WTC11 (cell line): ENCODE data around the gene NXT1. TPM values are rescaled to one million over a fixed set of nuclear protein-coding genes. Genes with fewer than 3 reads are reported as not detected.

Source experiments
- ATAC-seq: fragments of 200-7000 bp; cut with Tn5 transposase; 2 replicates; pipeline ENCODE4 v1.10.0; 2021; ENCODE audit warnings: mild to moderate bottlenecking, moderate library complexity
- CTCF ChIA-PET: fragments of 300-600 bp; sonication (Branson Sonifier 250); formaldehyde crosslinking; loops from one replicate; lab custom pipeline; 2021; ENCODE audit warnings: antibody characterized with exemption; lab: Charles Lee
- POLR2A ChIA-PET: fragments of 350-600 bp; sonication (Branson Sonifier 250); formaldehyde crosslinking; loops from one replicate; lab custom pipeline; 2021; ENCODE audit warnings: antibody characterized with exemption; lab: Charles Lee
- DNase-seq: peaks from one replicate; pipeline ENCODE4 v3.0.0; 2021; ENCODE audit warnings: low spot score
- H3K27ac Mint-ChIP-seq: 2 replicates; pipeline ENCODE4 v1.8.0; 2021; ENCODE audit warnings: mixed read lengths
- H3K27me3 Mint-ChIP-seq: 2 replicates; pipeline ENCODE4 v1.8.0; 2021; ENCODE audit warnings: low read depth, mild to moderate bottlenecking, moderate library complexity, mixed read lengths
- H3K36me3 Mint-ChIP-seq: 2 replicates; pipeline ENCODE4 v1.8.0; 2021; ENCODE audit warnings: mixed read lengths
- H3K4me1 Mint-ChIP-seq: 2 replicates; pipeline ENCODE4 v1.8.0; 2022; ENCODE audit warnings: mixed read lengths
- H3K4me3 Mint-ChIP-seq: 2 replicates; pipeline ENCODE4 v1.8.0; 2021; ENCODE audit warnings: mild to moderate bottlenecking, moderate library complexity, mixed read lengths
- H3K9me3 Mint-ChIP-seq: 2 replicates; pipeline ENCODE4 v1.8.0; 2021; ENCODE audit warnings: mixed read lengths
- ATF1 ChIP-seq: sonication (generic); formaldehyde crosslinking; IDR thresholded peaks from 2 replicates; pipeline ENCODE4 v1.8.1; 2023; ENCODE audit warnings: mild to moderate bottlenecking, moderate library complexity, missing genetic modification reagents
- EMX1 ChIP-seq: fragments of 250-450 bp; sonication (Bioruptor Pico); IDR thresholded peaks from 2 replicates; pipeline ENCODE4 v1.8.0; 2021; ENCODE audit warnings: mild to moderate bottlenecking
- MYBL2 ChIP-seq: sonication (generic); formaldehyde crosslinking; IDR thresholded peaks from 2 replicates; pipeline ENCODE4 v1.8.1; 2023; ENCODE audit warnings: mild to moderate bottlenecking, moderate library complexity, missing genetic modification reagents
- NFE2L1 ChIP-seq: sonication (generic); formaldehyde crosslinking; IDR thresholded peaks from 2 replicates; pipeline ENCODE4 v1.8.1; 2023; ENCODE audit warnings: missing genetic modification reagents
- NFYB ChIP-seq: sonication (generic); formaldehyde crosslinking; conservative IDR thresholded peaks from 2 replicates; pipeline ENCODE4 v1.8.0; 2022; ENCODE audit warnings: low read depth, missing genetic modification reagents
- NR2C2 ChIP-seq: sonication (generic); formaldehyde crosslinking; IDR thresholded peaks from 2 replicates; pipeline ENCODE4 v1.8.0; 2022; ENCODE audit warnings: mild to moderate bottlenecking, missing genetic modification reagents
- SOX15 ChIP-seq: fragments of 250-450 bp; sonication (Bioruptor Pico); IDR thresholded peaks from 2 replicates; pipeline ENCODE4 v1.9.0; 2021; ENCODE audit warnings: mild to moderate bottlenecking
- TEAD4 ChIP-seq: sonication (generic); formaldehyde crosslinking; IDR thresholded peaks from 2 replicates; pipeline ENCODE4 v1.8.0; 2022; ENCODE audit warnings: mild to moderate bottlenecking, missing genetic modification reagents
- ZNF121 ChIP-seq: sonication (generic); formaldehyde crosslinking; IDR thresholded peaks from 2 replicates; pipeline ENCODE4 v1.8.0; 2023; ENCODE audit warnings: missing genetic modification reagents
- ZNF232 ChIP-seq: sonication (generic); formaldehyde crosslinking; IDR thresholded peaks from 2 replicates; pipeline ENCODE4 v1.8.0; 2022; ENCODE audit warnings: mild to moderate bottlenecking, missing genetic modification reagents
- ZNF317 ChIP-seq: sonication (generic); formaldehyde crosslinking; IDR thresholded peaks from 2 replicates; pipeline ENCODE4 v1.8.1; 2023; ENCODE audit warnings: low read depth, mild to moderate bottlenecking, moderate library complexity, missing genetic modification reagents, borderline replicate concordance
- ZNF671 ChIP-seq: fragments of 250-450 bp; sonication (Bioruptor Pico); IDR thresholded peaks from 2 replicates; pipeline ENCODE4 v1.8.0; 2021; ENCODE audit warnings: mild to moderate bottlenecking
- total RNA-seq: library from RNA; stranded (reverse); gene quantifications from 3 replicates; pipeline ENCODE4 v1.2.3, GENCODE V29; 2021
- TF ChIP-seq, protein P1 (sequence below): sonication (generic); formaldehyde crosslinking; IDR thresholded peaks from 2 replicates; pipeline ENCODE4 v1.8.0; 2022; ENCODE audit warnings: mild to moderate bottlenecking, missing genetic modification reagents
- TF ChIP-seq, protein P2 (sequence below): sonication (generic); formaldehyde crosslinking; conservative IDR thresholded peaks from 2 replicates; pipeline ENCODE4 v1.8.1; 2023; ENCODE audit warnings: mild to moderate bottlenecking, low read depth, missing genetic modification reagents, moderate library complexity
- TF ChIP-seq, protein P3 (sequence below): sonication (generic); formaldehyde crosslinking; conservative IDR thresholded peaks from 2 replicates; pipeline ENCODE4 v1.8.1; 2022; ENCODE audit warnings: mild to moderate bottlenecking, missing genetic modification reagents
- TF ChIP-seq, protein P4 (sequence below): sonication (generic); formaldehyde crosslinking; IDR thresholded peaks from 2 replicates; pipeline ENCODE4 v1.8.0; 2022; ENCODE audit warnings: mild to moderate bottlenecking, missing genetic modification reagents
- TF ChIP-seq, protein P5 (sequence below): sonication (generic); formaldehyde crosslinking; IDR thresholded peaks from 2 replicates; pipeline ENCODE4 v1.8.0; 2023; ENCODE audit warnings: missing genetic modification reagents
- TF ChIP-seq, protein P6 (sequence below): fragments of 250-450 bp; sonication (Bioruptor Pico); IDR thresholded peaks from 2 replicates; pipeline ENCODE4 v1.9.0; 2021; ENCODE audit warnings: mild to moderate bottlenecking

NXT1 gene
- total RNA-seq, 1 experiment from 2014 or later: 18.8 TPM

DNA sequence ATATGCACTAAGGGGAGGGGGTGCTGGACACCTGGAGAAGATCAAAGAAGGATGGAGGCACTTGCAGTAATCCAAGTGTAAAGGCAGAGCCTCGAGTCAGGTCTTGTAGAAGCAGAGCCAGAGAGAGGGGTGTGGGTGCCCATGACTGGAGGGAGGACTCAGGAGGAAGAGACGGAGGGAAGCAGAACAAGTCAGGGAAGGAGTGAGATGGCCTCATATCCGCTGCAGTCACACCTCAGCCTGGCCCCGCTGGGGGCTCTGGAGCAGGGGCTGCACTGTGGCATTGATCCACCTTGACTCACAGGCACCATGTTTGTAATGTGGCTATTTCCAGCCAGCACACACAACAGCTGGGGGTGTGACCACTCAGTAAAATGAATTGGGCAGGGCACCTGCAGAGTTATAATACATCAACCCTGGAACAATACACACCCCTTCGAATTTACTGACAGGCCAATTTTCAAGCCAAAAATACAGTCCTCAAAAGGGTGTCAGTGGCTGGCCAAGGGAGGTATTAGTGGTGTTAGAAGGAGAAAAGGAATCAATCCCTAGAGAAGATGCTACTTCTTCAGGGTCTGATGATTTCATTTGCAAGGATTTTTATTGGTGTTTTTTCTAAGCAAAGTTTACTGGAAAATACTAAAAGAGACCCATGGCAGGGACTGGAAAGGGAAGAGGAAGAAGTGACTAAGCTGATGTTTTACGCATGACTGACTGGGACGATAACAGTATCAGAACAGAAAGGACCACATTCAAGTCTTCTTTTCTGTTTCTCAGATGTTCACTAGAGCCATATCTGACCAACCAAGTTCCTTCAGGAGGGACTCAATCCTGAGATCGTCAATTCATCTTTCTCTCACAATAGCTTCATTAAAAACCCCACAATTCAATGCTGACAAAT lies 18.9 kb upstream of the NXT1 start (continued):
- TF ChIP-seq, protein P1, sequence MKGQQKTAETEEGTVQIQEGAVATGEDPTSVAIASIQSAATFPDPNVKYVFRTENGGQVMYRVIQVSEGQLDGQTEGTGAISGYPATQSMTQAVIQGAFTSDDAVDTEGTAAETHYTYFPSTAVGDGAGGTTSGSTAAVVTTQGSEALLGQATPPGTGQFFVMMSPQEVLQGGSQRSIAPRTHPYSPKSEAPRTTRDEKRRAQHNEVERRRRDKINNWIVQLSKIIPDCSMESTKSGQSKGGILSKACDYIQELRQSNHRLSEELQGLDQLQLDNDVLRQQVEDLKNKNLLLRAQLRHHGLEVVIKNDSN (CRISPR knock-in tag): no peak
- TF ChIP-seq, protein P2, sequence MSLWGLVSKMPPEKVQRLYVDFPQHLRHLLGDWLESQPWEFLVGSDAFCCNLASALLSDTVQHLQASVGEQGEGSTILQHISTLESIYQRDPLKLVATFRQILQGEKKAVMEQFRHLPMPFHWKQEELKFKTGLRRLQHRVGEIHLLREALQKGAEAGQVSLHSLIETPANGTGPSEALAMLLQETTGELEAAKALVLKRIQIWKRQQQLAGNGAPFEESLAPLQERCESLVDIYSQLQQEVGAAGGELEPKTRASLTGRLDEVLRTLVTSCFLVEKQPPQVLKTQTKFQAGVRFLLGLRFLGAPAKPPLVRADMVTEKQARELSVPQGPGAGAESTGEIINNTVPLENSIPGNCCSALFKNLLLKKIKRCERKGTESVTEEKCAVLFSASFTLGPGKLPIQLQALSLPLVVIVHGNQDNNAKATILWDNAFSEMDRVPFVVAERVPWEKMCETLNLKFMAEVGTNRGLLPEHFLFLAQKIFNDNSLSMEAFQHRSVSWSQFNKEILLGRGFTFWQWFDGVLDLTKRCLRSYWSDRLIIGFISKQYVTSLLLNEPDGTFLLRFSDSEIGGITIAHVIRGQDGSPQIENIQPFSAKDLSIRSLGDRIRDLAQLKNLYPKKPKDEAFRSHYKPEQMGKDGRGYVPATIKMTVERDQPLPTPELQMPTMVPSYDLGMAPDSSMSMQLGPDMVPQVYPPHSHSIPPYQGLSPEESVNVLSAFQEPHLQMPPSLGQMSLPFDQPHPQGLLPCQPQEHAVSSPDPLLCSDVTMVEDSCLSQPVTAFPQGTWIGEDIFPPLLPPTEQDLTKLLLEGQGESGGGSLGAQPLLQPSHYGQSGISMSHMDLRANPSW: no peak
- TF ChIP-seq NFE2L1 (CRISPR knock-in tag) (no peak), NR2C2 (CRISPR knock-in tag) (no peak)
- TF ChIP-seq, protein P3, sequence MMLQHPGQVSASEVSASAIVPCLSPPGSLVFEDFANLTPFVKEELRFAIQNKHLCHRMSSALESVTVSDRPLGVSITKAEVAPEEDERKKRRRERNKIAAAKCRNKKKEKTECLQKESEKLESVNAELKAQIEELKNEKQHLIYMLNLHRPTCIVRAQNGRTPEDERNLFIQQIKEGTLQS: no peak

DNA sequence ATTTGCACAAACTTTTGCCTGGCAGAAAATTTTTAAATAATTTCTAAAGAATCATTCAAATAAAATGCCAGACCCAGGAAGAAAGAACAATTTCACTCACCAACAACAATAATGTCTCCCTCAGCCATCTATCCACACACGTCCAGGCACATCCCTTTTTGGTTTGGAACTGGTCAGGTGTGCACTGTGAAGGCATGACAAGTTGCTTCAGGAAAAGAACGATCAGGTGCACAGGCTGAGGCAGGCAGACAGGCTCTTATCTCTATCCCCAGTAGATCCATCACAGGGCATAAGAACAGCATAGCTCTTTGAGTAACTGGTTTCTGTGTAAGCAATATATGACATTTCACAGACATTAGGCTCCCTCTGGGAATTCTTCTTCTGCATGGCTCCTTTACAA lies 18.1 kb upstream of the NXT1 start:
- Mint-ChIP-seq H3K27ac (no peak overlapping the region), H3K4me1 (peaks cover 6% of the 10 kb centered on the region), H3K36me3 (no peaks in the 10 kb centered on the region), H3K4me3 (no peak overlapping the region), H3K9me3 (peaks cover 15% of the 10 kb centered on the region), H3K27me3 (0 out of 2 replicates have a peak, but pooled peaks cover 2% of the 10 kb centered on the region)
- no peak for TF ChIP-seq ZNF232
- TF ChIP-seq, protein P4, sequence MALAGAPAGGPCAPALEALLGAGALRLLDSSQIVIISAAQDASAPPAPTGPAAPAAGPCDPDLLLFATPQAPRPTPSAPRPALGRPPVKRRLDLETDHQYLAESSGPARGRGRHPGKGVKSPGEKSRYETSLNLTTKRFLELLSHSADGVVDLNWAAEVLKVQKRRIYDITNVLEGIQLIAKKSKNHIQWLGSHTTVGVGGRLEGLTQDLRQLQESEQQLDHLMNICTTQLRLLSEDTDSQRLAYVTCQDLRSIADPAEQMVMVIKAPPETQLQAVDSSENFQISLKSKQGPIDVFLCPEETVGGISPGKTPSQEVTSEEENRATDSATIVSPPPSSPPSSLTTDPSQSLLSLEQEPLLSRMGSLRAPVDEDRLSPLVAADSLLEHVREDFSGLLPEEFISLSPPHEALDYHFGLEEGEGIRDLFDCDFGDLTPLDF (CRISPR knock-in tag): no peak
- no peak for TF ChIP-seq NFE2L1 (CRISPR knock-in tag)
- TF ChIP-seq, protein P5, sequence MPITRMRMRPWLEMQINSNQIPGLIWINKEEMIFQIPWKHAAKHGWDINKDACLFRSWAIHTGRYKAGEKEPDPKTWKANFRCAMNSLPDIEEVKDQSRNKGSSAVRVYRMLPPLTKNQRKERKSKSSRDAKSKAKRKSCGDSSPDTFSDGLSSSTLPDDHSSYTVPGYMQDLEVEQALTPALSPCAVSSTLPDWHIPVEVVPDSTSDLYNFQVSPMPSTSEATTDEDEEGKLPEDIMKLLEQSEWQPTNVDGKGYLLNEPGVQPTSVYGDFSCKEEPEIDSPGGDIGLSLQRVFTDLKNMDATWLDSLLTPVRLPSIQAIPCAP: no peak
- TF ChIP-seq ZNF121: no peak
- no peak for TF ChIP-seq MYBL2 (CRISPR knock-in tag)
- no peak for TF ChIP-seq EMX1
- no peak for TF ChIP-seq ATF1 (CRISPR knock-in tag)
- no peak for TF ChIP-seq TEAD4
- DNase-seq: no peak
- ChIA-PET POLR2A (no interaction called here), CTCF (interaction anchor here (0.8 kb wide), 1 partner anchor 640 kb away, joined by 4 read pairs; no protein-coding TSS in a partner anchor)
- ATAC-seq: no peak

DNA sequence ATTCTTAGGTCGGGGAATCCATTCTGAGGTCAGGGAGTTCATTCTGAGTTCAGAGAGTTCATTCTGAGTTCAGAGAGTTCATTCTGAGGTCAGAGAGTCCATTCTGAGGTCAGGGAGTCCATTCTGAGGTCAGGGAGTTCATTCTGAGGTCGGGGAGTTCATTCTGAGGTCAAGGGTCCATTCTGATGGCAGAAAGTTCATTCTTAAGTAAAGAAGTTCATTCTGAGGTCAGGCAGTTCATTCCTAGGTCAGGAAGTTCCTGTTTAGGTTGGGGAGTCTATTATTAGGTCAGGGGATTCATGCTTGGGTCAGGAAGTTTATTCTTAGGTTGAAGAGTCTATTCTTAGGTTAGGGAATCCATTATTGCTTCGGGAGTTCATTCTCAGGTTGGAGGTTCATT lies 16.5 kb upstream of the NXT1 start:
- ChIA-PET CTCF (no interaction called here), POLR2A (no interaction called here)
- H3K27ac Mint-ChIP-seq: no peak overlapping the region
- no peak for ATAC-seq
- H3K4me1 Mint-ChIP-seq: peaks cover 10% of the 10 kb centered on the region
- H3K4me3 Mint-ChIP-seq: no peak overlapping the region
- no peak for TF ChIP-seq NFYB
- TF ChIP-seq, protein P6, sequence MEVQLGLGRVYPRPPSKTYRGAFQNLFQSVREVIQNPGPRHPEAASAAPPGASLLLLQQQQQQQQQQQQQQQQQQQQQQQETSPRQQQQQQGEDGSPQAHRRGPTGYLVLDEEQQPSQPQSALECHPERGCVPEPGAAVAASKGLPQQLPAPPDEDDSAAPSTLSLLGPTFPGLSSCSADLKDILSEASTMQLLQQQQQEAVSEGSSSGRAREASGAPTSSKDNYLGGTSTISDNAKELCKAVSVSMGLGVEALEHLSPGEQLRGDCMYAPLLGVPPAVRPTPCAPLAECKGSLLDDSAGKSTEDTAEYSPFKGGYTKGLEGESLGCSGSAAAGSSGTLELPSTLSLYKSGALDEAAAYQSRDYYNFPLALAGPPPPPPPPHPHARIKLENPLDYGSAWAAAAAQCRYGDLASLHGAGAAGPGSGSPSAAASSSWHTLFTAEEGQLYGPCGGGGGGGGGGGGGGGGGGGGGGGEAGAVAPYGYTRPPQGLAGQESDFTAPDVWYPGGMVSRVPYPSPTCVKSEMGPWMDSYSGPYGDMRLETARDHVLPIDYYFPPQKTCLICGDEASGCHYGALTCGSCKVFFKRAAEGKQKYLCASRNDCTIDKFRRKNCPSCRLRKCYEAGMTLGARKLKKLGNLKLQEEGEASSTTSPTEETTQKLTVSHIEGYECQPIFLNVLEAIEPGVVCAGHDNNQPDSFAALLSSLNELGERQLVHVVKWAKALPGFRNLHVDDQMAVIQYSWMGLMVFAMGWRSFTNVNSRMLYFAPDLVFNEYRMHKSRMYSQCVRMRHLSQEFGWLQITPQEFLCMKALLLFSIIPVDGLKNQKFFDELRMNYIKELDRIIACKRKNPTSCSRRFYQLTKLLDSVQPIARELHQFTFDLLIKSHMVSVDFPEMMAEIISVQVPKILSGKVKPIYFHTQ (CRISPR knock-in tag): no peak
- no peak for TF ChIP-seq SOX15
- TF ChIP-seq ZNF232: no peak
- TF ChIP-seq ZNF317: no peak
- TF ChIP-seq ZNF671 (CRISPR knock-in tag): no peak
- TF ChIP-seq, all 79 proteins: peak for 0
- DNase-seq: no peak
- Mint-ChIP-seq H3K27me3 (no peaks in the 10 kb centered on the region), H3K36me3 (no peaks in the 10 kb centered on the region), H3K9me3 (peaks cover 15% of the 10 kb centered on the region)
